GM12891 (cell line): ENCODE results near the gene FBN2.

Experiments used
- POLR2A ChIP-seq: IDR thresholded peaks from 2 replicates; pipeline ENCODE4 v1.6.1; 2011; ENCODE audit warnings: low read depth, low read length, control low read depth
- POLR2AphosphoS5 ChIP-seq: IDR thresholded peaks from 2 replicates; pipeline ENCODE4 v1.6.1; 2011; ENCODE audit warnings: low read depth, low read length, control low read depth
- SPI1 ChIP-seq: IDR thresholded peaks from 2 replicates; pipeline ENCODE4 v1.6.1; 2011; ENCODE audit warnings: low read depth, low read length, control low read depth

DNA sequence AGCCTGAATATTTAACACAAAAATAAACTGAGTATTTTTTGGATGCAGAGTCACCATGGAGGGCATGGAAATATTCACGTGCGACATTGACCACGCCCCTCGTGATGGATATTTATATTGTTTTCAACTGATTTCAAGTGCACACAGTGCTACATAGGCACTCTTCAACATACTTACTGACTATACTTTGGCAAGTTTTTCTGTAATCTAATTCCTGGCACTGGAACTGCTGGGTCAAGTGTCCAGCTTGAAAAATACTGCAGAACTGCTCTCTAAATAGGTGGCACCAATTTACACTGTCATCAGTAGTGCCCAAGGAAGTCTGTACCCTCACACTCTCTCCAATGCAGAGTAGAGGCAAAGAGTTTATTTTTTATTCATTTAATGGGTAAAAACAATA lies 65.1 kb downstream of the FBN2 start:
- TF ChIP-seq SPI1: no peak
- no peak for TF ChIP-seq POLR2A
- TF ChIP-seq POLR2AphosphoS5: no peak
